ENCODE data around the gene CEBPB. TPM values are rescaled to one million over a fixed set of nuclear protein-coding genes. Genes with fewer than 3 reads are reported as not detected.

CEBPB gene
- total RNA-seq, 4 donors from 2014 or later: 154 to 221 (median 195) TPM

GRCh38 chr20:50220894-50221365 is 30.3 kb downstream of the CEBPB start:
- no peak overlapping the region for H3K4me3 ChIP-seq (ENCODE audit: low read depth, poor library complexity, severe bottlenecking)
- WGBS, 2 donors: 76 to 77% methylated on average over 13 of the region's 13 CpGs
- no peak for TF ChIP-seq CTCF (IDR thresholded peaks at IDR 0.05)
- no peak for TF ChIP-seq POLR2A (IDR thresholded peaks at IDR 0.05)
- intact Hi-C loops (cut with DNase I; ENCODE audit: low total_unique reads): no loop called here
- DNase-seq (ENCODE audit: low spot score in 2 of 2): no peak

GRCh38 chr20:50221501-50222308 is 31.1 kb downstream of the CEBPB start:
- WGBS, 2 donors: 74 to 81% methylated on average over 18 of the region's 18 CpGs
- intact Hi-C loops (cut with DNase I; ENCODE audit: low total_unique reads): no loop called here
- DNase-seq (ENCODE audit: low spot score in 2 of 2): no peak
- TF ChIP-seq POLR2A (IDR thresholded peaks at IDR 0.05): no peak
- no peak overlapping the region for H3K4me3 ChIP-seq (ENCODE audit: low read depth, poor library complexity, severe bottlenecking)

GRCh38 chr20:50222309-50223038 is 31.8 kb downstream of the CEBPB start:
- TF ChIP-seq CTCF (IDR thresholded peaks at IDR 0.05): no peak
- no peak for TF ChIP-seq POLR2A (IDR thresholded peaks at IDR 0.05)
- no peak for DNase-seq (ENCODE audit: low spot score in 2 of 2)
- intact Hi-C loops (cut with DNase I; ENCODE audit: low total_unique reads): no loop called here

GRCh38 chr20:50223039-50224005 is 32.7 kb downstream of the CEBPB start:
- intact Hi-C loops (cut with DNase I; ENCODE audit: low total_unique reads): no loop called here
- WGBS, 2 donors: 47 to 51% methylated on average over 27 of the region's 28 CpGs
- no peak for DNase-seq (ENCODE audit: low spot score in 2 of 2)
- no peak overlapping the region for H3K4me3 ChIP-seq (ENCODE audit: low read depth, poor library complexity, severe bottlenecking)
- TF ChIP-seq CTCF (IDR thresholded peaks at IDR 0.05): no peak
- no peak for TF ChIP-seq POLR2A (IDR thresholded peaks at IDR 0.05)

More at GRCh38 chr20:50222309-50223038, 31.8 kb downstream of the CEBPB start:
- WGBS, 2 donors: 86 to 91% methylated on average over 12 of the region's 12 CpGs
- H3K4me3 ChIP-seq (ENCODE audit: low read depth, poor library complexity, severe bottlenecking): no peak overlapping the region

- no peak for TF ChIP-seq CTCF (IDR thresholded peaks at IDR 0.05)
- no peak for TF ChIP-seq POLR2A (IDR thresholded peaks at IDR 0.05)
- WGBS, 2 donors: 71 to 100% methylated on average over 1 of the region's 1 CpG
- H3K4me3 ChIP-seq (ENCODE audit: low read depth, poor library complexity, severe bottlenecking): no peak overlapping the region
- no peak for DNase-seq (ENCODE audit: low spot score in 2 of 2)
- intact Hi-C loops (cut with DNase I; ENCODE audit: low total_unique reads): no loop called here
Observed at GRCh38 chr20:50224052-50224451, 33.4 kb downstream of the CEBPB start.
